Measurements from ENCODE around the gene SLC35F3. TPM values are rescaled to one million over a fixed set of nuclear protein-coding genes. Genes with fewer than 3 reads are reported as not detected.

Gene SLC35F3
- total and polyA plus RNA-seq, 9 of the 15 experiments (the other 6 are each of a cell fraction or from before 2014, with no cell fraction given): 0.04 to 0.07 (median 0.04) TPM; not detected in 6

DNA sequence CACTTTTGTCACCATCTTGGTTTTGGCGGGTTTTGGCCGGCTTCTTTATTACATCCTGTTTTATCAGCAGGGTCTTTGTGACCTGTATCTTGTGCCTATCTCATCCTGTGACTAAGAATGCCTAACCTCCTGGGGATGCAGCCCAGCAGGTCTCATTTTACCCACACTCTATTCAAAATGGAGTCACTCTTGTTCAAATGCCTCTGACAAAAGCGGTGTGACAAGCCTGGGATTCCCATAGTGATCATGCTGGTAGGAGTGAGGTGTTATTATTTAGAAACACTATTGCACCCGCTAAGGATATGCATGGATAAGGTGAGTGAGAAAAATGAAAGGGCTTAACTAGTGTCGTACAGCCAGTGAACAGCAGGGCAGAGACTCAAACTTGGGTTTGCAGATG is 357.1 kb downstream of the SLC35F3 start (continued):
- TF ChIP-seq RBM17 (IDR thresholded peaks at IDR 0.05; ENCODE audit: borderline replicate concordance, low read depth, low read length) (no peak), EHMT2 (IDR thresholded peaks at IDR 0.05) (no peak), ZNF785 (CRISPR knock-in tag; IDR thresholded peaks at IDR 0.05) (no peak), ZNF311 (CRISPR knock-in tag; IDR thresholded peaks at IDR 0.05) (no peak), ZFP36 (IDR thresholded peaks at IDR 0.05; ENCODE audit: low read depth, low read length, partially characterized antibody) (no peak), KDM2B (CRISPR knock-in tag; IDR thresholded peaks at IDR 0.05) (no peak), GTF2E2 (tag; IDR thresholded peaks at IDR 0.05) (no peak), HNRNPK (IDR thresholded peaks at IDR 0.05; ENCODE audit: low read depth, low read length, poor library complexity, severe bottlenecking) (no peak), BRCA1 (IDR thresholded peaks at IDR 0.05) (no peak), BRCA1 (CRISPR knock-in tag; IDR thresholded peaks at IDR 0.05) (no peak), THAP12 (CRISPR knock-in tag; IDR thresholded peaks at IDR 0.05) (no peak), MCM7 (IDR thresholded peaks at IDR 0.05) (no peak), NFE2L1 (tag; IDR thresholded peaks at IDR 0.05; ENCODE audit: borderline replicate concordance, low read depth) (no peak; the same call in 1 of the 2 replicates), ZNF449 (CRISPR knock-in tag; IDR thresholded peaks at IDR 0.05) (no peak), DPF2 (IDR thresholded peaks at IDR 0.05) (no peak), MEF2D (tag; conservative IDR thresholded peaks at IDR 0.05; ENCODE audit: low read depth) (peak; percentile 61), ZNF589 (CRISPR knock-in tag; IDR thresholded peaks at IDR 0.05; ENCODE audit: low read depth) (0 out of 2 replicates have a peak, but pooled peaks have one; percentile 39), NR2C2 (CRISPR knock-in tag; IDR thresholded peaks at IDR 0.05) (no peak), NR2C2 (tag; IDR thresholded peaks at IDR 0.05) (peak; percentile 62)
- TF ChIP-seq, protein P1, sequence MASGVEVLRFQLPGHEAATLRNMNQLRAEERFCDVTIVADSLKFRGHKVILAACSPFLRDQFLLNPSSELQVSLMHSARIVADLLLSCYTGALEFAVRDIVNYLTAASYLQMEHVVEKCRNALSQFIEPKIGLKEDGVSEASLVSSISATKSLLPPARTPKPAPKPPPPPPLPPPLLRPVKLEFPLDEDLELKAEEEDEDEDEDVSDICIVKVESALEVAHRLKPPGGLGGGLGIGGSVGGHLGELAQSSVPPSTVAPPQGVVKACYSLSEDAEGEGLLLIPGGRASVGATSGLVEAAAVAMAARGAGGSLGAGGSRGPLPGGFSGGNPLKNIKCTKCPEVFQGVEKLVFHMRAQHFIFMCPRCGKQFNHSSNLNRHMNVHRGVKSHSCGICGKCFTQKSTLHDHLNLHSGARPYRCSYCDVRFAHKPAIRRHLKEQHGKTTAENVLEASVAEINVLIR (CRISPR knock-in tag; IDR thresholded peaks at IDR 0.05): no peak
- TF ChIP-seq, protein P2, sequence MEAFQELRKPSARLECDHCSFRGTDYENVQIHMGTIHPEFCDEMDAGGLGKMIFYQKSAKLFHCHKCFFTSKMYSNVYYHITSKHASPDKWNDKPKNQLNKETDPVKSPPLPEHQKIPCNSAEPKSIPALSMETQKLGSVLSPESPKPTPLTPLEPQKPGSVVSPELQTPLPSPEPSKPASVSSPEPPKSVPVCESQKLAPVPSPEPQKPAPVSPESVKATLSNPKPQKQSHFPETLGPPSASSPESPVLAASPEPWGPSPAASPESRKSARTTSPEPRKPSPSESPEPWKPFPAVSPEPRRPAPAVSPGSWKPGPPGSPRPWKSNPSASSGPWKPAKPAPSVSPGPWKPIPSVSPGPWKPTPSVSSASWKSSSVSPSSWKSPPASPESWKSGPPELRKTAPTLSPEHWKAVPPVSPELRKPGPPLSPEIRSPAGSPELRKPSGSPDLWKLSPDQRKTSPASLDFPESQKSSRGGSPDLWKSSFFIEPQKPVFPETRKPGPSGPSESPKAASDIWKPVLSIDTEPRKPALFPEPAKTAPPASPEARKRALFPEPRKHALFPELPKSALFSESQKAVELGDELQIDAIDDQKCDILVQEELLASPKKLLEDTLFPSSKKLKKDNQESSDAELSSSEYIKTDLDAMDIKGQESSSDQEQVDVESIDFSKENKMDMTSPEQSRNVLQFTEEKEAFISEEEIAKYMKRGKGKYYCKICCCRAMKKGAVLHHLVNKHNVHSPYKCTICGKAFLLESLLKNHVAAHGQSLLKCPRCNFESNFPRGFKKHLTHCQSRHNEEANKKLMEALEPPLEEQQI (IDR thresholded peaks at IDR 0.05): no peak
- TF ChIP-seq, protein P3, sequence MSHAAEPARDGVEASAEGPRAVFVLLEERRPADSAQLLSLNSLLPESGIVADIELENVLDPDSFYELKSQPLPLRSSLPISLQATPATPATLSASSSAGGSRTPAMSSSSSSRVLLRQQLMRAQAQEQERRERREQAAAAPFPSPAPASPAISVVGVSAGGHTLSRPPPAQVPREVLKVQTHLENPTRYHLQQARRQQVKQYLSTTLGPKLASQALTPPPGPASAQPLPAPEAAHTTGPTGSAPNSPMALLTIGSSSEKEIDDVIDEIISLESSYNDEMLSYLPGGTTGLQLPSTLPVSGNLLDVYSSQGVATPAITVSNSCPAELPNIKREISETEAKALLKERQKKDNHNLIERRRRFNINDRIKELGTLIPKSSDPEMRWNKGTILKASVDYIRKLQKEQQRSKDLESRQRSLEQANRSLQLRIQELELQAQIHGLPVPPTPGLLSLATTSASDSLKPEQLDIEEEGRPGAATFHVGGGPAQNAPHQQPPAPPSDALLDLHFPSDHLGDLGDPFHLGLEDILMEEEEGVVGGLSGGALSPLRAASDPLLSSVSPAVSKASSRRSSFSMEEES (CRISPR knock-in tag; IDR thresholded peaks at IDR 0.05): no peak; the same call in 1 of the 2 replicates

Data from K562 (cell line).